PC-3 (cell line): Measurements from ENCODE around the gene ETS1. TPM values are rescaled to one million over a fixed set of nuclear protein-coding genes. Genes with fewer than 3 reads are reported as not detected.
A peak's percentile ranks its signal among the peaks of the same experiment; 100 is the strongest.

ENCODE experiments used
- ATAC-seq: fragments of 200-7000 bp; cut with Tn5 transposase; 2 replicates; pipeline ENCODE4 v1.9.1; 2020; ENCODE audit warnings: mild to moderate bottlenecking, moderate library complexity
- BruUV-seq: library from RNA; stranded (reverse); fragments of 400-500 nt; replicated peaks from 2 replicates; lab custom pipeline; 2021; lab: Mats Ljungman, UMichigan
- CTCF ChIA-PET: fragments of 300-600 bp; sonication (Branson Sonifier 250); formaldehyde crosslinking; loops from one replicate; lab custom pipeline; 2022; ENCODE audit warnings: antibody characterized with exemption; lab: Charles Lee
- POLR2A ChIA-PET: fragments of 300-600 bp; sonication (Branson Sonifier 250); formaldehyde crosslinking; loops from one replicate; lab custom pipeline; 2022; ENCODE audit warnings: antibody characterized with exemption; ENCODE audit not compliant: unreplicated experiment; lab: Charles Lee
- DNase-seq: peaks from one replicate; pipeline ENCODE4 v3.0.0-alpha.2; 2015
- H2AFZ ChIP-seq: fragments of 300-600 bp; sonication (generic); 2 replicates; pipeline ENCODE4 v1.6.0; 2016; ENCODE audit warnings: antibody characterized with exemption, low read length
- H3F3A ChIP-seq: fragments of 300-600 bp; sonication (generic); one replicate; pipeline ENCODE4 v1.6.0; 2017; ENCODE audit warnings: antibody characterized with exemption, low read length, control low read depth, mild to moderate bottlenecking; ENCODE audit not compliant: unreplicated experiment
- H3K27ac ChIP-seq: fragments of 300-600 bp; sonication (generic); 2 replicates; pipeline ENCODE4 v1.5.1; 2016; ENCODE audit warnings: mild to moderate bottlenecking, low read length
- H3K27me3 ChIP-seq: fragments of 300-600 bp; sonication (generic); 2 replicates; pipeline ENCODE4 v1.6.1; 2016; ENCODE audit warnings: low read length, mixed read lengths
- H3K36me3 ChIP-seq: fragments of 300-600 bp; sonication (generic); 2 replicates; pipeline ENCODE4 v1.6.1; 2016; ENCODE audit warnings: low read depth, mixed run types, low read length, mixed read lengths
- H3K4me1 ChIP-seq: fragments of 300-600 bp; sonication (generic); 2 replicates; pipeline ENCODE4 v1.5.1; 2016; ENCODE audit warnings: low read length; ENCODE audit not compliant: insufficient read depth
- H3K4me2 ChIP-seq: fragments of 300-600 bp; sonication (generic); 2 replicates; pipeline ENCODE4 v1.6.0; 2016; ENCODE audit warnings: low read length
- H3K4me3 ChIP-seq: fragments of 300-600 bp; sonication (generic); 2 replicates; pipeline ENCODE4 v1.5.1; 2016; ENCODE audit warnings: mild to moderate bottlenecking, low read length, mixed read lengths
- H3K79me2 ChIP-seq: fragments of 300-600 bp; sonication (generic); 2 replicates; pipeline ENCODE4 v1.6.1; 2017; ENCODE audit warnings: low read length, mixed read lengths
- H3K9ac ChIP-seq: fragments of 300-600 bp; sonication (generic); 2 replicates; pipeline ENCODE4 v1.6.0; 2016; ENCODE audit warnings: mild to moderate bottlenecking, low read length
- H3K9me2 ChIP-seq: fragments of 300-600 bp; sonication (generic); replicated peaks from 2 replicates; pipeline ENCODE4 v1.6.1; 2016; ENCODE audit warnings: mixed run types, low read length, mixed read lengths
- H3K9me3 ChIP-seq: fragments of 300-600 bp; sonication (generic); 2 replicates; pipeline ENCODE4 v1.6.1; 2016; ENCODE audit warnings: low read length, mixed read lengths
- H4K20me1 ChIP-seq: fragments of 300-600 bp; sonication (generic); 2 replicates; pipeline ENCODE4 v1.6.1; 2016; ENCODE audit warnings: low read length, mixed read lengths
- EZH2 ChIP-seq: fragments of 300-600 bp; sonication (generic); IDR thresholded peaks from one replicate; pipeline ENCODE4 v1.6.1; 2017; ENCODE audit warnings: antibody characterized with exemption, mild to moderate bottlenecking, low read length; ENCODE audit not compliant: unreplicated experiment
- EZH2phosphoT487 ChIP-seq: fragments of 300-600 bp; sonication (generic); IDR thresholded peaks from 2 replicates; pipeline ENCODE4 v1.6.1; 2018; ENCODE audit warnings: mild to moderate bottlenecking, antibody characterized with exemption, low read length, borderline replicate concordance
- intact Hi-C: fragments of 100-400 bp; cut with micrococcal nuclease; formaldehyde crosslinking; loops from 2 replicates; pipeline ENCODE4 v1.9.0; 2023
- total RNA-seq: library from RNA; depleted of rRNA; stranded (reverse); fragments of >200 nt; gene quantifications from 2 replicates; pipeline ENCODE4 v1.2.3, GENCODE V29; 2014
- TF ChIP-seq, protein P1 (sequence below): fragments of 300-600 bp; sonication (generic); conservative IDR thresholded peaks from 2 replicates; pipeline ENCODE4 v1.5.1; 2017; ENCODE audit warnings: antibody characterized with exemption, low read depth, mild to moderate bottlenecking, low read length

ETS1 gene
- total RNA-seq, 1 experiment from 2014 or later, result 52.0 TPM

DNA sequence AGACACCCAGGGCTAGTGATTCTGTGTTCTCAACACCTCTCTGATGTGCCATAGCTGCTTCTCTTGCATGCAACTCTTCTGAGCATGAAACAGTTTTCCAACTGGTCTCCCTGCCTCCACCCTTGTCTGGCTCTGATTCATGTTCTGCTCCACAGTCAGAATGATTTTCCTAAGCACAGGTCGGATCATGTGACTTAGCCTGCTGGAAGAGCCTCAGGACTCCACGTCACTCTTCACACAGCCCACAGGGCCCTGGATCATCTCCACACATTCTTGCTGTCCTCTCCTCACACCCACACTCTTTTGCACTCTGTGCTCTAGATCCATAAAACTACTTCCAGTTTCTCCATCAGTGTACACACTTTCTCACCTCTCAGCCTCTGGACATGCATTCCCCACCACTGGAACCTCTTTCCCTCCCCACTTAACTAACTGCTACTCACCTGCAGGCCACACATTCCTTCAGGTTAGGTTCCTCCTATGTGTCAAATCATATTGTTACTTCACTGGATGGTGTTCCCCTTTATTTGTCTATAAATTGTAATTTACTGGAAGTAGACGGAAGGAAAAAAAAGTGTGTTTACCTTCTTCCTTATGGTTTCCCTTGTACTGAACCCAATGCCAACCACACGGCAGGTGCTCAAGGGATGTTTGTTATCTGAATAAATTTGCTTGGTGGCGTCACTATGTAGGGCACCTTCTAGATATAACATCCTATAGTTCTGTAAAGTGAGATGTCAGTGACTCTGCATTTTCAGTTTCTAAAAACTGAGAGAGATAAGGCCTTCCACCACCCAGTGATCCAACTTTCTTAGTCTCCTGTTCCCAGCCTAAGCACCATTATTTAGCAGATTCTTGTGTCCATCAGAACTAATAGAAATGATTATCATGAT lies 133.7 kb downstream of the ETS1 start:
- Histone ChIP-seq H3K9ac (no peak overlapping the region; the same call in 1 of the 2 replicates), H3K27me3 (no peaks in the 10 kb centered on the region), H4K20me1 (no peaks in the 10 kb centered on the region), H3K4me2 (peak overlapping the region; percentile 40; the same call in 1 of the 2 replicates), H3K27ac (peak overlapping the region; percentile 64), H3K36me3 (peaks cover 26% of the 10 kb centered on the region), H3K79me2 (no peaks in the 10 kb centered on the region), H3K9me3 (no peaks in the 10 kb centered on the region), H3K4me3 (no peak overlapping the region), H3K4me1 (peaks cover 38% of the 10 kb centered on the region), H3K9me2 (0 out of 2 replicates have a peak, but pooled peaks cover 3% of the 10 kb centered on the region), H2AFZ (no peak overlapping the region), H3F3A (no peaks in the 10 kb centered on the region)
- no TSS peak for BruUV-seq
- intact Hi-C loops, result loop anchor here (1.0 kb wide), 1 partner anchor 119 kb away; no protein-coding TSS in a partner anchor
- TF ChIP-seq, protein P1, sequence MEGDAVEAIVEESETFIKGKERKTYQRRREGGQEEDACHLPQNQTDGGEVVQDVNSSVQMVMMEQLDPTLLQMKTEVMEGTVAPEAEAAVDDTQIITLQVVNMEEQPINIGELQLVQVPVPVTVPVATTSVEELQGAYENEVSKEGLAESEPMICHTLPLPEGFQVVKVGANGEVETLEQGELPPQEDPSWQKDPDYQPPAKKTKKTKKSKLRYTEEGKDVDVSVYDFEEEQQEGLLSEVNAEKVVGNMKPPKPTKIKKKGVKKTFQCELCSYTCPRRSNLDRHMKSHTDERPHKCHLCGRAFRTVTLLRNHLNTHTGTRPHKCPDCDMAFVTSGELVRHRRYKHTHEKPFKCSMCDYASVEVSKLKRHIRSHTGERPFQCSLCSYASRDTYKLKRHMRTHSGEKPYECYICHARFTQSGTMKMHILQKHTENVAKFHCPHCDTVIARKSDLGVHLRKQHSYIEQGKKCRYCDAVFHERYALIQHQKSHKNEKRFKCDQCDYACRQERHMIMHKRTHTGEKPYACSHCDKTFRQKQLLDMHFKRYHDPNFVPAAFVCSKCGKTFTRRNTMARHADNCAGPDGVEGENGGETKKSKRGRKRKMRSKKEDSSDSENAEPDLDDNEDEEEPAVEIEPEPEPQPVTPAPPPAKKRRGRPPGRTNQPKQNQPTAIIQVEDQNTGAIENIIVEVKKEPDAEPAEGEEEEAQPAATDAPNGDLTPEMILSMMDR, result no peak
- TF ChIP-seq EZH2phosphoT487 (no peak), EZH2 (no peak)
- peak; percentile 88 for DNase-seq
- ChIA-PET CTCF (interaction anchor here (0.6 kb wide), 1 partner anchor 92 kb away, joined by 3 read pairs; no protein-coding TSS in a partner anchor), POLR2A (interaction anchor here (0.6 kb wide), 1 partner anchor 164 kb away, joined by 4 read pairs; no protein-coding TSS in a partner anchor)
- ATAC-seq, result peak; percentile 48

DNA sequence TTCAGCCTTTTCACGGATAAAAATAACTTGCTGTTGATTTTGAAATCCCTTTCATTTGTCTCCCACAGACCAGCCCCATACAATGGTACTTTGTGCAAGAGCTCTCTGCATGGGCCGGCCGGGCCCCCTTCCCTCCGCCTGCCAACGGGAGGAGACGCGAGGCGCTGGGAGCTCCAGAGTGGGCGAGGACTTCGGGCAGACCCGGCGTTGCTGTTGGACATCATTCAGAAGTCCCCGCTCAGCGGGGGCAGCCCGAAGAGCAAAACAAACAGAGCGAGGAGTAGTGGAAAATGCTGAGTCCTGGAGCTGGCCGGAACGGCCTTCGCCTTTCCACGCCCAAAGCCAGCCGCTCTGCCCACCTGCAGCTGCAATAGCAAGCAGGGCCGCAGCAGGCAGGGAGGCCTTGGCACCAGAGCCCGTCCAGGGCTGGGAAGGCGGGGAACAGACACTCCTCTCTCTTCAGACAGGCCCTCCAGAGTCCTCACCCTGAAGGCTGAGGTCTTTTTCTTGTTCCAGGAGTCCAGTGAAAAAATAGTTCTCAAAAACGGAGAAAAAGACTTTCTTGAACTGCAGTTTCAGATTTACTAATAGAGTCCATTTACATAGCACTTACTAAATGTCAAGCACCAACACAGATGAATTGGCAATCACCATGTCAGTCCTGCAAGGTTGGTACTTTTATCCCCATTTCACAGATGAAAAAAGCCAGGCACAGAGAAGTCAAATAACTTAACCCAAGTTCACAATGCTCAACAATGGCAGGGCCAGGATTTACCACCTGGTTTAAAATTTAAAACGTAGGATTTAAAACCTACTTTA lies 135.5 kb downstream of the ETS1 start:
- no peaks in the 10 kb centered on the region for H3K79me2 ChIP-seq
- no peak overlapping the region for H3K4me3 ChIP-seq
- H3K27me3 ChIP-seq, result no peaks in the 10 kb centered on the region
- peaks cover 8% of the 10 kb centered on the region; the same call in 1 of the 2 replicates for H3K36me3 ChIP-seq
- H3K9me3 ChIP-seq, result no peaks in the 10 kb centered on the region
- no peak overlapping the region for H3K9ac ChIP-seq
- H4K20me1 ChIP-seq, result no peaks in the 10 kb centered on the region
- POLR2A ChIA-PET, result no interaction called here
- CTCF ChIA-PET, result no interaction called here
- peaks cover 40% of the 10 kb centered on the region for H3K4me1 ChIP-seq
- H3F3A ChIP-seq, result peaks cover 4% of the 10 kb centered on the region
- TF ChIP-seq, protein P1, result no peak
- no peak for TF ChIP-seq EZH2phosphoT487
- intact Hi-C loops, result no loop called here
- H3K27ac ChIP-seq, result no peak overlapping the region
- ATAC-seq (no peak), DNase-seq (no peak)
- no peak overlapping the region for H2AFZ ChIP-seq
- 0 out of 2 replicates have a peak, but pooled peaks cover 3% of the 10 kb centered on the region for H3K9me2 ChIP-seq
- no TSS peak for BruUV-seq
- no peak overlapping the region for H3K4me2 ChIP-seq
